ENCODE data around the gene GLCE. TPM values are rescaled to one million over a fixed set of nuclear protein-coding genes. Genes with fewer than 3 reads are reported as not detected.
"Not testable (repeated sequence)": the region's sequence is repeated elsewhere in the genome, so short reads cannot be mapped to it uniquely, and the experiment has no call there.

GLCE gene
- total RNA-seq, 1 donor from 2014 or later, result 13.6 TPM

DNA sequence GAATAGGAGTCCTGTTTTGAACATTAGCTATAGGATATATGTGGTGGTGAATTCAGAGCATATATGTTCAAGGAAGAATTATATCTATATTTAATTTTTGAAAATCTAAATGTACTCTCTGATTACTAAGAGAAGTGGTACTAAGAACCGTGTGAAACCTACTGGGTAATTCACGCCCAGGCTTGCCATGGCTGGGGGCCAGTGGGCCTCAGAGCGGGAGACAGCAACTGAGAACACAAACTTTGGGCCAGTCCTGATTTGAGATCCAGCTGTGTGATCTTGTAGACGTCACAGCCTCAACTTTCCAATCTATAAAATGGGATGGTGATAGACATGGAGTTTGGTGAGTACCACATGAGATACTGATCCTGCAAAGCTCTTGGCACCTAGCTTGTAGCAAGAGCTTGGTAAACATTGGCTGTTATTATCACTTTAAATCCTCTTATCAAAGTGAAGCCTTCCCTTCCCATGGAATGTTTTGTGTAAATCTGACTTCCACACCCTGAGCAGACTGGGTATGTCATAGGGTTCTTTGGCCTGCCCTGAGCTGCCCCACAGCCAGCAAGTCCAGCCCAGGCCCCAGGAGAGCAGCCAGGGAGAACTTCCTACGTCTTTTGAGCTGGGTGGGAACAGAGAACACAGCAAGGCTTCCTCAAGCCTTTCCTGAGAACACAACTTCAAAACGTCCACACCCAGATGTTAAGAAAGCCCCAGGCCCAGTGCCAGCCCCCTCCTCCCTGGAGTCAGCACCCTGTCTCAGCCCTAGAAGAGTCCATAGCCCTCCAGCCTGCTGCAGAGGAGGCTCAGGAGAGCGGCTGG lies 130.1 kb downstream of the GLCE start:
- H3K27ac Mint-ChIP-seq (ENCODE audit: unreplicated experiment), result no peak overlapping the region
- no peaks in the 10 kb centered on the region for H3K4me1 Mint-ChIP-seq (ENCODE audit: low read depth, unreplicated experiment)
- no peaks in the 10 kb centered on the region for H3K4me1 ChIP-seq (ENCODE audit: insufficient read depth, low read length)
- no peaks in the 10 kb centered on the region for H3K36me3 Mint-ChIP-seq (ENCODE audit: low read depth, unreplicated experiment)
- H3K9me3 ChIP-seq (ENCODE audit: insufficient read depth, low read depth, low read length), result no peaks in the 10 kb centered on the region
- H3K79me2 ChIP-seq (ENCODE audit: insufficient read depth, low read length), result no peaks in the 10 kb centered on the region
- H3K4me3 Mint-ChIP-seq (ENCODE audit: unreplicated experiment), result no peak overlapping the region
- peaks cover 3% of the 10 kb centered on the region for H3K27me3 ChIP-seq (ENCODE audit: insufficient read depth, low read length)
- no peak overlapping the region for H3K4me3 ChIP-seq (ENCODE audit: insufficient read depth, low read depth, low read length)
- H3K9me3 Mint-ChIP-seq (ENCODE audit: unreplicated experiment), result peaks cover 4% of the 10 kb centered on the region
- H3K36me3 ChIP-seq (ENCODE audit: insufficient read depth, low read length), result no peaks in the 10 kb centered on the region
- no peak overlapping the region for H3K27ac ChIP-seq (ENCODE audit: low read depth, low read length)
- no peak for DNase-seq (ENCODE audit: low read depth)
- no peak overlapping the region for H2AFZ ChIP-seq (ENCODE audit: low read depth, low read length)
- no peak overlapping the region for H3K4me2 ChIP-seq (ENCODE audit: low read length)
- H3K9ac ChIP-seq (ENCODE audit: low read length), result no peak overlapping the region
- peaks cover 44% of the 10 kb centered on the region for H3K27me3 Mint-ChIP-seq (ENCODE audit: low read depth, unreplicated experiment)
- no peak for FAIRE-seq
- H4K20me1 ChIP-seq (ENCODE audit: insufficient read depth, low read length), result no peaks in the 10 kb centered on the region
- TF ChIP-seq EZH2 (IDR thresholded peaks at IDR 0.05; ENCODE audit: insufficient read depth, low read length), result no peak

DNA sequence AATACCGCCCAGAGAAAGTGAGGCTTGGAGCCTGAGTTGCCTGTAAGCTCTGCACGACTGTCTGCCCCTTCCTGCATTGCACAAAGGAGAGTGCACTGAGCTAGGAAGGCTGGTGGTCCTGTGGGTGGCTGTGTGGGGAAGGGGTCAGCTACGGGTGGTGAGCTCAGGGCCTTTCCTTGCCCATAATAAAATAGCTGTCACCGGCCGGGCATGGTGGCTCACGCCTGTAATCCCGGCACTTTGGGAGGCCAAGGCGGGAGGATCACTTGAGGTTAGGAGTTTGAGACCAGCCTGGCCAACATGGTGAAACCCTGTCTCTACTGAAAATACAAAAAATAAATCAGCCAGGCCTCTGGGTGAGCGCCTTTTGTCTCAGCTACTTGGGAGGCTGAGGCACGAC lies 131.2 kb downstream of the GLCE start:
- FAIRE-seq; H3K4me2 ChIP-seq (ENCODE audit: low read length); H2AFZ ChIP-seq (ENCODE audit: low read depth, low read length); H3K4me1 ChIP-seq (ENCODE audit: insufficient read depth, low read length); H3K27ac Mint-ChIP-seq (ENCODE audit: unreplicated experiment); H3K4me3 Mint-ChIP-seq (ENCODE audit: unreplicated experiment); H3K27me3 ChIP-seq (ENCODE audit: insufficient read depth, low read length); H3K36me3 Mint-ChIP-seq (ENCODE audit: low read depth, unreplicated experiment); H4K20me1 ChIP-seq (ENCODE audit: insufficient read depth, low read length); H3K9ac ChIP-seq (ENCODE audit: low read length); H3K27ac ChIP-seq (ENCODE audit: low read depth, low read length); H3K4me3 ChIP-seq (ENCODE audit: insufficient read depth, low read depth, low read length); H3K9me3 Mint-ChIP-seq (ENCODE audit: unreplicated experiment); H3K4me1 Mint-ChIP-seq (ENCODE audit: low read depth, unreplicated experiment); H3K36me3 ChIP-seq (ENCODE audit: insufficient read depth, low read length); H3K79me2 ChIP-seq (ENCODE audit: insufficient read depth, low read length); H3K9me3 ChIP-seq (ENCODE audit: insufficient read depth, low read depth, low read length); DNase-seq (ENCODE audit: low read depth): not testable (repeated sequence)
- peaks cover 55% of the 10 kb centered on the region for H3K27me3 Mint-ChIP-seq (ENCODE audit: low read depth, unreplicated experiment)

GRCh38 chr15:69292826-69293420 lies 132.5 kb downstream of the GLCE start:
- H3K9me3 Mint-ChIP-seq (ENCODE audit: unreplicated experiment), result peaks cover 4% of the 10 kb centered on the region
- peaks cover 62% of the 10 kb centered on the region for H3K27me3 Mint-ChIP-seq (ENCODE audit: low read depth, unreplicated experiment)
- H3K27ac ChIP-seq (ENCODE audit: low read depth, low read length), result no peak overlapping the region
- H3K4me3 Mint-ChIP-seq (ENCODE audit: unreplicated experiment), result no peak overlapping the region
- H3K4me2 ChIP-seq (ENCODE audit: low read length), result no peak overlapping the region
- no peak overlapping the region for H3K27ac Mint-ChIP-seq (ENCODE audit: unreplicated experiment)
- no peak overlapping the region for H2AFZ ChIP-seq (ENCODE audit: low read depth, low read length)
- DNase-seq (ENCODE audit: low read depth), result no peak
- H3K4me1 ChIP-seq (ENCODE audit: insufficient read depth, low read length), result no peaks in the 10 kb centered on the region
- H3K27me3 ChIP-seq (ENCODE audit: insufficient read depth, low read length), result peaks cover 11% of the 10 kb centered on the region
- H3K9me3 ChIP-seq (ENCODE audit: insufficient read depth, low read depth, low read length), result no peaks in the 10 kb centered on the region
- no peaks in the 10 kb centered on the region for H3K36me3 ChIP-seq (ENCODE audit: insufficient read depth, low read length)
- H3K4me1 Mint-ChIP-seq (ENCODE audit: low read depth, unreplicated experiment), result no peaks in the 10 kb centered on the region
- TF ChIP-seq EZH2 (IDR thresholded peaks at IDR 0.05; ENCODE audit: insufficient read depth, low read length) (no peak), CTCF (IDR thresholded peaks at IDR 0.05; ENCODE audit: insufficient read depth, low read depth, low read length) (no peak)
- no peak for FAIRE-seq
- no peaks in the 10 kb centered on the region for H4K20me1 ChIP-seq (ENCODE audit: insufficient read depth, low read length)
- no peaks in the 10 kb centered on the region for H3K79me2 ChIP-seq (ENCODE audit: insufficient read depth, low read length)
- H3K9ac ChIP-seq (ENCODE audit: low read length), result no peak overlapping the region
- no peaks in the 10 kb centered on the region for H3K36me3 Mint-ChIP-seq (ENCODE audit: low read depth, unreplicated experiment)
- H3K4me3 ChIP-seq (ENCODE audit: insufficient read depth, low read depth, low read length), result no peak overlapping the region
